H9 (cell line): ENCODE results near the gene EDA. TPM values are rescaled to one million over a fixed set of nuclear protein-coding genes. Genes with fewer than 3 reads are reported as not detected.

Experiments
- DNase-seq: peaks from one replicate; pipeline ENCODE4 v3.0.0-alpha.2; 2017
- H2AFZ ChIP-seq: one replicate; pipeline ENCODE4 v1.6.1; 2013; ENCODE audit warnings: mild to moderate bottlenecking, low read length, control low read depth, moderate library complexity
- H2AK5ac ChIP-seq: 2 replicates; pipeline ENCODE4 v1.6.1; 2013; ENCODE audit warnings: low read length, control low read depth, mixed read lengths; ENCODE audit not compliant: insufficient read length
- H2BK120ac ChIP-seq: one replicate; pipeline ENCODE4 v1.6.1; 2013; ENCODE audit warnings: low read depth, mild to moderate bottlenecking, low read length, control low read depth, inconsistent platforms; ENCODE audit not compliant: poor library complexity, severe bottlenecking
- H2BK12ac ChIP-seq: 2 replicates; pipeline ENCODE4 v1.6.1; 2013; ENCODE audit warnings: low read length, control low read depth, mixed read lengths, low read depth; ENCODE audit not compliant: insufficient read length
- H2BK15ac ChIP-seq: 2 replicates; pipeline ENCODE4 v1.6.1; 2013; ENCODE audit warnings: low read depth, low read length, control low read depth
- H2BK20ac ChIP-seq: one replicate; pipeline ENCODE4 v1.6.1; 2013; ENCODE audit warnings: low read depth, mild to moderate bottlenecking, low read length, control low read depth, inconsistent platforms; ENCODE audit not compliant: poor library complexity, severe bottlenecking
- H2BK5ac ChIP-seq: 2 replicates; pipeline ENCODE4 v1.6.1; 2013; ENCODE audit warnings: low read length, control low read depth, mixed read lengths; ENCODE audit not compliant: insufficient read length
- H3K14ac ChIP-seq: 2 replicates; pipeline ENCODE4 v1.6.1; 2013; ENCODE audit warnings: low read length, control low read depth; ENCODE audit not compliant: insufficient read depth
- H3K18ac ChIP-seq: 2 replicates; pipeline ENCODE4 v1.6.1; 2013; ENCODE audit warnings: low read depth, mild to moderate bottlenecking, mixed read lengths, low read length, control low read depth; ENCODE audit not compliant: insufficient read length
- H3K23ac ChIP-seq: 2 replicates; pipeline ENCODE4 v1.6.1; 2013; ENCODE audit warnings: low read length, control low read depth, mixed read lengths, low read depth; ENCODE audit not compliant: insufficient read length
- H3K23me2 ChIP-seq: 2 replicates; pipeline ENCODE4 v1.6.1; 2013; ENCODE audit warnings: low read depth, mild to moderate bottlenecking, mixed read lengths, low read length, control low read depth; ENCODE audit not compliant: insufficient read length, poor library complexity, severe bottlenecking
- H3K27ac ChIP-seq: 2 replicates; pipeline ENCODE4 v1.5.1; 2013; ENCODE audit warnings: low read length, control low read depth, mixed read lengths, low read depth; ENCODE audit not compliant: insufficient read length
- H3K27me3 ChIP-seq: 2 replicates; pipeline ENCODE4 v1.6.1; 2013; ENCODE audit warnings: low read length, control low read depth, inconsistent platforms; ENCODE audit not compliant: insufficient read depth
- H3K4ac ChIP-seq: 2 replicates; pipeline ENCODE4 v1.6.1; 2013; ENCODE audit warnings: low read depth, mild to moderate bottlenecking, control low read depth, inconsistent platforms, low read length, moderate library complexity
- H3K4me1 ChIP-seq: 2 replicates; pipeline ENCODE4 v1.6.1; 2013; ENCODE audit warnings: low read length, control low read depth, inconsistent platforms; ENCODE audit not compliant: insufficient read depth
- H3K4me2 ChIP-seq: 2 replicates; pipeline ENCODE4 v1.6.1; 2013; ENCODE audit warnings: low read length, control low read depth, mixed read lengths; ENCODE audit not compliant: insufficient read length, insufficient read depth
- H3K56ac ChIP-seq: 2 replicates; pipeline ENCODE4 v1.6.1; 2013; ENCODE audit warnings: low read depth, mild to moderate bottlenecking, mixed read lengths, low read length, control low read depth; ENCODE audit not compliant: insufficient read length
- H3K79me1 ChIP-seq: 2 replicates; pipeline ENCODE4 v1.6.1; 2013; ENCODE audit warnings: low read depth, mild to moderate bottlenecking, moderate library complexity, low read length, control low read depth, inconsistent platforms; ENCODE audit not compliant: insufficient read depth, poor library complexity, severe bottlenecking
- H3K79me2 ChIP-seq: 2 replicates; pipeline ENCODE4 v1.6.1; 2013; ENCODE audit warnings: low read length, control low read depth, inconsistent platforms; ENCODE audit not compliant: insufficient read depth
- H3K9ac ChIP-seq: 2 replicates; pipeline ENCODE4 v1.6.1; 2013; ENCODE audit warnings: low read length, control low read depth, mixed read lengths; ENCODE audit not compliant: insufficient read length; ENCODE audit errors: extremely low read depth
- H3K9me3 ChIP-seq: one replicate; pipeline ENCODE4 v1.6.1; 2013; ENCODE audit warnings: low read depth, low read length, inconsistent platforms; ENCODE audit not compliant: control insufficient read depth
- H3T11ph ChIP-seq: one replicate; pipeline ENCODE4 v1.6.1; 2013; ENCODE audit warnings: mild to moderate bottlenecking, low read length, control low read depth, inconsistent platforms
- H4K20me1 ChIP-seq: one replicate; pipeline ENCODE4 v1.6.1; 2013; ENCODE audit not compliant: control insufficient read depth, insufficient read length, insufficient read depth
- H4K5ac ChIP-seq: 2 replicates; pipeline ENCODE4 v1.6.1; 2013; ENCODE audit warnings: low read depth, mild to moderate bottlenecking, mixed read lengths, low read length, control low read depth; ENCODE audit not compliant: insufficient read length
- H4K8ac ChIP-seq: replicated peaks from 2 replicates; pipeline ENCODE4 v1.6.1; 2013; ENCODE audit warnings: low read length, control low read depth, mixed read lengths, low read depth; ENCODE audit not compliant: insufficient read length
- H4K91ac ChIP-seq: 2 replicates; pipeline ENCODE4 v1.6.1; 2013; ENCODE audit warnings: low read depth, mild to moderate bottlenecking, moderate library complexity, mixed read lengths, low read length, control low read depth; ENCODE audit not compliant: insufficient read length
- H3K27ac Mint-ChIP-seq, 3 experiments: 2 replicates in 2 of 3; 3 replicates in 1 of 3; pipeline ENCODE4 v1.8.0; 2020 to 2021; ENCODE audit warnings: mixed read lengths in 3 of 3, mild to moderate bottlenecking in 1 of 3, moderate library complexity in 1 of 3
- H3K27me3 Mint-ChIP-seq: 2 replicates; pipeline ENCODE4 v1.8.0; 2021; ENCODE audit warnings: low read depth, mild to moderate bottlenecking, moderate library complexity, mixed read lengths
- H3K36me3 Mint-ChIP-seq, 3 experiments: 2 replicates in 2 of 3; 3 replicates in 1 of 3; pipeline ENCODE4 v1.8.0; 2020 to 2021; ENCODE audit warnings: low read depth in 3 of 3, mixed read lengths in 3 of 3; ENCODE audit not compliant: insufficient read depth in 1 of 3
- H3K4me1 Mint-ChIP-seq, 2 experiments: 2 replicates each; pipeline ENCODE4 v1.8.0; 2020; ENCODE audit warnings: mixed read lengths in 2 of 2
- H3K4me3 Mint-ChIP-seq, 2 experiments: 2 replicates in 1 of 2; 3 replicates in 1 of 2; pipeline ENCODE4 v1.8.0; 2020 to 2021; ENCODE audit warnings: mild to moderate bottlenecking in 2 of 2, mixed read lengths in 2 of 2, moderate library complexity in 1 of 2
- H3K9me3 Mint-ChIP-seq, 2 experiments: 2 replicates in 1 of 2; 3 replicates in 1 of 2; pipeline ENCODE4 v1.8.0; 2020; ENCODE audit warnings: mild to moderate bottlenecking in 2 of 2, mixed read lengths in 2 of 2, moderate library complexity in 1 of 2
- WGBS: extraction: QIAGEN DNeasy Blood & Tissue Kit; methylation state at CpG from one replicate; pipeline ENCODE4 v1.1.7; 2013; ENCODE audit warnings: missing lambda C conversion rate, low lambda C conversion rate, mixed read lengths; ENCODE audit not compliant: insufficient read length; ENCODE audit errors: extremely low coverage; 5-methylcytosine and 5-hydroxymethylcytosine counted together
- total RNA-seq: library from RNA; stranded (reverse); gene quantifications from 2 replicates; pipeline ENCODE4 v1.2.1, GENCODE V29; 2021
- TF ChIP-seq, protein P1 (sequence below): fragments of 200-600 bp; sonication (generic); conservative IDR thresholded peaks from 3 replicates; pipeline ENCODE4 v1.8.0; 2021; ENCODE audit warnings: antibody characterized with exemption, mild to moderate bottlenecking

Gene EDA
- total RNA-seq, 1 experiment from 2014 or later = 7.7 TPM

- Histone ChIP-seq H2BK15ac (no peak overlapping the region), H2BK120ac (no peak overlapping the region), H4K91ac (no peak overlapping the region), H3K4me1 (no peaks in the 10 kb centered on the region), H3K79me1 (no peaks in the 10 kb centered on the region), H3T11ph (no peak overlapping the region), H3K9ac (no peak overlapping the region), H3K14ac (no peak overlapping the region), H3K23me2 (no peaks in the 10 kb centered on the region), H2BK20ac (no peak overlapping the region), H3K56ac (no peak overlapping the region), H4K20me1 (no peaks in the 10 kb centered on the region), H3K79me2 (no peaks in the 10 kb centered on the region), H2BK12ac (no peak overlapping the region), H4K8ac (no peak overlapping the region), H3K23ac (no peak overlapping the region), H2AK5ac (no peak overlapping the region), H3K18ac (no peak overlapping the region), H2AFZ (no peak overlapping the region), H3K9me3 (peaks cover 7% of the 10 kb centered on the region), H3K4ac (no peak overlapping the region), H4K5ac (no peak overlapping the region), H3K27me3 (no peaks in the 10 kb centered on the region), H3K4me2 (no peak overlapping the region), H3K27ac (no peak overlapping the region), H2BK5ac (no peak overlapping the region)
- TF ChIP-seq, protein P1, sequence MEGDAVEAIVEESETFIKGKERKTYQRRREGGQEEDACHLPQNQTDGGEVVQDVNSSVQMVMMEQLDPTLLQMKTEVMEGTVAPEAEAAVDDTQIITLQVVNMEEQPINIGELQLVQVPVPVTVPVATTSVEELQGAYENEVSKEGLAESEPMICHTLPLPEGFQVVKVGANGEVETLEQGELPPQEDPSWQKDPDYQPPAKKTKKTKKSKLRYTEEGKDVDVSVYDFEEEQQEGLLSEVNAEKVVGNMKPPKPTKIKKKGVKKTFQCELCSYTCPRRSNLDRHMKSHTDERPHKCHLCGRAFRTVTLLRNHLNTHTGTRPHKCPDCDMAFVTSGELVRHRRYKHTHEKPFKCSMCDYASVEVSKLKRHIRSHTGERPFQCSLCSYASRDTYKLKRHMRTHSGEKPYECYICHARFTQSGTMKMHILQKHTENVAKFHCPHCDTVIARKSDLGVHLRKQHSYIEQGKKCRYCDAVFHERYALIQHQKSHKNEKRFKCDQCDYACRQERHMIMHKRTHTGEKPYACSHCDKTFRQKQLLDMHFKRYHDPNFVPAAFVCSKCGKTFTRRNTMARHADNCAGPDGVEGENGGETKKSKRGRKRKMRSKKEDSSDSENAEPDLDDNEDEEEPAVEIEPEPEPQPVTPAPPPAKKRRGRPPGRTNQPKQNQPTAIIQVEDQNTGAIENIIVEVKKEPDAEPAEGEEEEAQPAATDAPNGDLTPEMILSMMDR = no peak
- Mint-ChIP-seq H3K27ac (no peak overlapping the region), H3K4me3 (no peak overlapping the region), H3K36me3 (peaks cover 0 to 5% (median 0%) of the 10 kb centered on the region in 3 experiments; a peak in 2 of 7 replicates), H3K9me3 (peaks cover 53 to 58% of the 10 kb centered on the region in 2 experiments), H3K4me1 (peaks cover 4 to 10% of the 10 kb centered on the region in 2 experiments; a peak in 3 of 4 replicates), H3K27me3 (no peaks in the 10 kb centered on the region)
- no CpG with 5 or more reads among the region's 1 CpG for WGBS
- no peak for DNase-seq
Observed at GRCh38 chrX:69900491-69900890, 284.6 kb downstream of the EDA start.
